Caki2 (cell line): ENCODE measurements around the gene TMPRSS13. TPM values are rescaled to one million over a fixed set of nuclear protein-coding genes. Genes with fewer than 3 reads are reported as not detected.

Source experiments
- DNase-seq: peaks from one replicate; pipeline ENCODE4 v3.0.0-alpha.2; 2015; ENCODE audit warnings: low read depth
- in situ Hi-C: cut with HindIII; loops from 2 replicates; pipeline ENCODE4 v1.10.0; 2016; ENCODE audit warnings: low sequenced_read_pairs, low pct_unique_long_range_greater_than_20kb, mixed read lengths
- total RNA-seq: library from RNA; depleted of rRNA; stranded (reverse); fragments of >200 nt; shearing (Covaris generic); gene quantifications from 2 replicates; pipeline ENCODE4 v1.2.3, GENCODE V29; 2014; ENCODE audit warnings: low replicate concordance

Gene TMPRSS13
- total RNA-seq, 1 experiment from 2014 or later: not detected

GRCh38 chr11:117906126-117906525 is 23.1 kb downstream of the TMPRSS13 start:
- no peak for DNase-seq
- in situ Hi-C loops: no loop called here

DNA sequence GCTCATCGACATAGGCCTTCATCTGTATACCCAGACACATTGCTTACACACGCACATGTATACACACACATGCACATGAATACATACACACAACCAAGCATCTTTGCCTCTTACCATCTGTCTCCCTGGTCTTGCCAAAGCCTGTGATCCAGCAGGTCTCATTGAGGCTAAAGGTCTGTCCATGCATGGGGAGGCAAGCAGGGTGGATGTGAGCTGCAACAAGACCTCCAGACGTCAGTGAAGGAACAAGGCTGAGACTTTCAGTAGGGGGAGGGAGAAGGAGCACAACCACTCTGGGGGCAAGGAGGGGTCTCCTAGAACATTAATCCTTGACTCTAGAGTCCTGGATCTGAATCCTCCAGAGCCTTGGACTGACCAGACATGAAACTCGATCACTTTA is 23.7 kb downstream of the TMPRSS13 start:
- in situ Hi-C loops: no loop called here
- DNase-seq: no peak

GRCh38 chr11:117903505-117904382 is 25.5 kb downstream of the TMPRSS13 start:
- in situ Hi-C loops: no loop called here
- DNase-seq: no peak

- DNase-seq: no peak
- in situ Hi-C loops: no loop called here
These were observed 27.0 kb downstream of the TMPRSS13 start for GRCh38 chr11:117902001-117902845.

GRCh38 chr11:117901601-117902000 is 27.6 kb downstream of the TMPRSS13 start:
- in situ Hi-C loops: no loop called here
- no peak for DNase-seq

DNA sequence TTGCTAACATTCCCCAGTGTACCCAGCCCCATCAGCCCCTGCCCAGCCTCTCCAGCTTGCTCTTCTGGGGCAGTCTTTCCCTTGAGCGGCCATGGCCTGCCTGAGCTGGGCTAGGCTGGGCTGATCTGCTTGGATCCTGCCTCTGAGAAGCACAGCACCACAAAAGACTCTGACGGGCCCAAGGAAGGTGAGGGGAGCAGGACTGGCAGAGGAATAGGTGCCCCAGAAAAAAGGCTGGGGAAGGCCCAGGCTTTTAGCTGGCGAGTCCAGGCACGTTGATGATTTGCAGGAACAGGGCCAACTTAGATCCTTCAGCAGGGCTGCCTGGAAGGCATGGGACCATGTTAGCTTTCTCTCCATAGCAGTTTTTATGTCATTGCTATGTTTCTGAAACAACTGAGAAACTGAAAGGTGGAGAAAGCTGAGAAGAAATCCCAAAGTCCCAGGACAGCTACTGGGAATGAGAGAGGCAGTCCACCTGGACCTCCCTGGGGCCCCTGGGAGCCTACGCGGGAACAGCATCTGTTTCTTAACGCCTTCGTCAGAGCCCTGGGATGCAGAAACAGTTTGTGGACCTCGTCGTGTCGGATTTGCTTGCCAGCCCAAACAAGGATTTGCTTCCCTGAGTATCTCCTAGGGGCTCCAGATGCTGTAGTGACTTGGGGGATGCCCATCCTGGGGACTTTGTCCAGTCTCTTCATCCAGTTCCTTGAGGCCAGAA is 28.3 kb downstream of the TMPRSS13 start:
- in situ Hi-C loops: no loop called here
- no peak for DNase-seq

- no peak for DNase-seq
- in situ Hi-C loops: no loop called here
These were observed 29.0 kb downstream of the TMPRSS13 start for GRCh38 chr11:117900121-117900648.

- in situ Hi-C loops: no loop called here
- no peak for DNase-seq
These were observed 31.1 kb downstream of the TMPRSS13 start for GRCh38 chr11:117898059-117898458.

GRCh38 chr11:117892651-117893050 is 36.6 kb downstream of the TMPRSS13 start:
- in situ Hi-C loops: no loop called here
- no peak for DNase-seq

GRCh38 chr11:117891362-117891761 is 37.8 kb downstream of the TMPRSS13 start:
- in situ Hi-C loops: no loop called here
- no peak for DNase-seq

DNA sequence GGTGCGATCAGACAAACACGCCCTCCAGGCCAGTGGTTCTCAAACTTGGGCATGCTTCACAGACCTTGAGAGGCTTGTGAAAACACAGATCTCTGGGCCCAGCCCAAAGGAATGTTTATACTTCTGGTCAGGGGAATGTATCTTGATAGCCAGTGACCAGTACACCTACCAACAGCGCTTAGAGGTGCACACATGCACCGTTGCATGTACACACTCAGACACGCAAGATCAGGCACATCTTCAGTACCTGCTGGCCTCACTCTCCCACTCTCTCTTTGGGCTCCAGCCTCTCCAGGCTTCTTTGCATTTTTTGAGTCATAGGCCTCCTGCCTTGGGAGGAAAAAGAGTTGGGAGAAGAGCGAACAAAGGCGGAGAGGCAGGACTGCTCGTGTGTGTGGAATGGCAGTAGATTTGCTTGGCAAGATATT is 41.0 kb downstream of the TMPRSS13 start:
- no peak for DNase-seq

DNA sequence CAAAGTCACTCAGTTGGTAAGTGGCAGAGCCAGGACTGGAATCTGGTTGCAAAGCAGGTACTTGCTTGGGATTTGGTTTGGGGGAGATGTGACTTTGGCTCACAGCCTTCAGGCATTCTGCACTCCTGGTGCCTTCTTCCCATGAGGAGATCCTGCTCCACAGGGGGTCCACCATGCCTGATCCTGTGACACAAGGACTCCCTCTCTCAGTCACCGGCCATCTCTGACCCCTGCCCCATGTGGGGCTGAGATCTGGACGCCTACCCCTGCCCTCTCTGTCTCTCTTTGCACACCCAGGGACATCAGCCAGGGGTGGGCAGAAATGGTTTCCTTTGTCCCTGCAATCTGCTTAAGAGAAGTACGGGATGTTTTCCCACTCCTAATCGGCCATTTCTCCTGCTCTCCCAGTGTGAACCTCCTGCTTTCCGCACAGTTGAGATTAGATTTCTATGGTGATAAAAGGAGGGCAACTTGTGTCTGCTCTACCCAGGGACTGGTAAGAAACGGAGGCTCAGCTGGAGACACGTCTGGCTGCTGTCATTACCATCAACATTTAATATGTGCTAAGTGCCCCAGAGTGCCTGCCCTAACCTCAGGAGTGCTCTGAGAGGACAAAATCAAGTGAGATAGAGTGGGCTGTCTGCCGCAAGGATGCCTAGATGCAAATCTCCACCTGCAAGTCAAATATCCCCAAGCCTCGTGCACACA is 41.6 kb downstream of the TMPRSS13 start:
- DNase-seq: no peak
- in situ Hi-C loops: no loop called here

More for the DNA sequence above, 41.0 kb downstream of the TMPRSS13 start:
- in situ Hi-C loops: no loop called here

GRCh38 chr11:117885777-117886176 is 43.4 kb downstream of the TMPRSS13 start:
- in situ Hi-C loops: no loop called here
- DNase-seq: no peak

DNA sequence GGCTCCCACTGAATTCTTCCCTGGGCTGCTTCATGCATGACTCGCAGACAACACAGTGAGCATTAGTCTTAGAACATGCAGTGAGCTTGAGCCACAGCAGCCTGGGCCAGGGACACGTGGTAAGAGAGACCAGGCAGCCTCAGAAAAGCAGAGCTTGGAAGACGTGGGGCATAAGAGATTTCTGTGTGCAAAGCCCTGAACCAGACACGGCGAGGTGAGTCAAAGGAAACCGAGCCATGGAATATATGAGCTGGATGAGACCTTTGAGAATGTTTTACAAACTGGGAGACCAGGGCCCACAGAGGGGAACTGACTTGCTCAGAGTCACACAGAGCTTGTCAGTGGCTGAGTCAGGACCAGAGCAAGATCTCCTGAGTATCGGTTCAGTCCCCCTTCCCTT is 44.2 kb downstream of the TMPRSS13 start:
- no peak for DNase-seq
- in situ Hi-C loops: no loop called here

DNA sequence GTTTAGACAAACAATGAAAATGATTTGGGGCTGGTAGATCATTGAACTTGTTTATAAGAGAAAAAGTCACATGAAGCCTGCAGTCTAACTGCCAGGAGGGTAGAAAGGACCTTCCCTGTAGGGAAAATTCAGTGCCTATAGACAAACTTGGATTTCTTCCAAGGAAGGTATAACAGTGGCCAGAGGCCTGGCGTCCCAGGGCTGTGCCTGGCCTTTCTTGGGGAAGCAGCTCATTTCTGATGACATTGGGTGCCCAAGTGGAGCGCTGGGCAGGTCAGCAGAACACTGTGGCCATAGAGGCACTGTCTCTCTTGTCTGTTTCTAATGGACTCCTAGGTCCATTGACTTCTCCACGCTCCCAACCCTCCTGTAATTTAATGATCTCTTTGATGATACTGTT is 46.1 kb downstream of the TMPRSS13 start:
- DNase-seq: no peak
- in situ Hi-C loops: no loop called here

- no peak for DNase-seq
- in situ Hi-C loops: no loop called here
These were observed 46.8 kb downstream of the TMPRSS13 start for GRCh38 chr11:117882311-117882905.

GRCh38 chr11:117881217-117881616 is 48.0 kb downstream of the TMPRSS13 start:
- no peak for DNase-seq
- in situ Hi-C loops: no loop called here
